Measurements from ENCODE around the gene CDK13. TPM values are rescaled to one million over a fixed set of nuclear protein-coding genes. Genes with fewer than 3 reads are reported as not detected.
"Not testable (repeated sequence)": the region's sequence is repeated elsewhere in the genome, so short reads cannot be mapped to it uniquely, and the experiment has no call there.

Gene CDK13
- total RNA-seq, 2 experiments from 2014 or later = 43.9 to 57.9 TPM

DNA sequence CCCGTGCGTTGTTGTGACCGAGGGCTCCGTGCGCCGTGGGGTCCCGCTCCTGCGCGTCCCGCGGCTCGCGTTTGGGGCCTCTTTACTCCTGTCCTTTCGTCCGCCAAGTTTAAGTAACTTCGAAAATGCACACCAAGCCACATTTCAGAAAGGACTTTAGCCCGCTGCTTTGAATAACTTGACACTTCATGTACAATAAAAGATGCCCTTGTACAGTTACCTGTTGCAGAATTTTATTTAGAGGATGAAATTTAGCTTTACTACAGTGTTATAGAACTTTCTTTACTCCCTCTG lies 185.2 kb downstream of the CDK13 start:
- peaks cover 26% of the 10 kb centered on the region for H3K4me1 Mint-ChIP-seq
- ATAC-seq (peak; percentile 3), DNase-seq (no peak)
- peaks cover 10% of the 10 kb centered on the region for H3K36me3 Mint-ChIP-seq
- H3K9me3 Mint-ChIP-seq (ENCODE audit: low read depth) = no peaks in the 10 kb centered on the region
- no peak overlapping the region for H3K27ac Mint-ChIP-seq
- peak overlapping the region; percentile 53 for H3K4me3 Mint-ChIP-seq
- CTCF ChIA-PET = interaction anchor here (0.7 to 4.6 kb wide), 11 partner anchors 12 to 556 kb away, joined by 3 to 17 read pairs (median 5); partner anchors contain the start of gene CDK13
- H3K27me3 Mint-ChIP-seq = peaks cover 2% of the 10 kb centered on the region

DNA sequence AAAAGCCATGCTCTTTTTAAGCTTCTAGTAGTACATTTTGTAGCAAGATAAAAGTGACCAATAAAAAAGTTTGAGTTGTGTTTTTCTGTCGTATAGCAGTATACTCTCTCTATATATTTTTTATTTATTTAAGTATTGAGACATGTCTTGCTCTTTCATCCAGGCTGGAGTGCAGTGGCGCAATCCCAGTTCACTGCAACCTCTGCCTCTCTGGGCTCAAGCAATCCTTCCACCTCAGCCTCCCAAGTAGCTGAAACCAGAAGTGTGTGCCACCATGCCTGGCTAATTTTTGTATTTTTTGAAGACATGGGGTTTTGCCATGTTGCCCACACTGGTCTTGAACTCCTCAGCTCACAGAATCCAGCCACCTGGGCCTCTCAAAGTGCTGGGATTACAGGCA lies 187.5 kb downstream of the CDK13 start:
- CTCF ChIA-PET = no interaction called here
- Mint-ChIP-seq H3K27ac (no peak overlapping the region), H3K4me1 (peaks cover 11% of the 10 kb centered on the region), H3K4me3 (no peak overlapping the region), H3K27me3 (peaks cover 2% of the 10 kb centered on the region), H3K9me3 (ENCODE audit: low read depth) (no peaks in the 10 kb centered on the region), H3K36me3 (peaks cover 4% of the 10 kb centered on the region)
- DNase-seq (no peak), ATAC-seq (no peak)

DNA sequence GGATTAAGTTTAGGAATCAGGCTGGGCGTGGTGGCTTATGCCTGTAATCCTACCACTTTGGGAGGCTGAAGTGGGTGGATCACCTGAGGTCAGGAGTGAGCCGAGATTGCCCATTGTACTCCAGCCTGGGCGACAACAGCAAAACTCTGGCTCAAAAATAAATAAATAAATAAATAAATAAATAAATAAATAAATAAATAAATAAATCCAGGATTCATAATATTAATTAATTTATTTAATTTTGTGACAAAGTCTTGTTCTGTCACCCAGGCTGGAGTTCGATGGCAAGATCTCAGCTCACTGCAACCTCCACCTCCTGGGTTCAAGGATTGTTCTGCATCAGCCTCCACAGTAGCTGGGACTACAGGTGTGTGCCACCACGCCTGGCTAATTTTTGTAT lies 188.9 kb downstream of the CDK13 start:
- H3K4me1 Mint-ChIP-seq = peaks cover 2% of the 10 kb centered on the region
- no peaks in the 10 kb centered on the region for H3K36me3 Mint-ChIP-seq
- CTCF ChIA-PET = no interaction called here
- H3K27ac Mint-ChIP-seq = no peak overlapping the region
- no peak for DNase-seq
- H3K27me3 Mint-ChIP-seq = peaks cover 4% of the 10 kb centered on the region
- no peak for ATAC-seq
- H3K4me3 Mint-ChIP-seq = no peak overlapping the region
- no peaks in the 10 kb centered on the region for H3K9me3 Mint-ChIP-seq (ENCODE audit: low read depth)

DNA sequence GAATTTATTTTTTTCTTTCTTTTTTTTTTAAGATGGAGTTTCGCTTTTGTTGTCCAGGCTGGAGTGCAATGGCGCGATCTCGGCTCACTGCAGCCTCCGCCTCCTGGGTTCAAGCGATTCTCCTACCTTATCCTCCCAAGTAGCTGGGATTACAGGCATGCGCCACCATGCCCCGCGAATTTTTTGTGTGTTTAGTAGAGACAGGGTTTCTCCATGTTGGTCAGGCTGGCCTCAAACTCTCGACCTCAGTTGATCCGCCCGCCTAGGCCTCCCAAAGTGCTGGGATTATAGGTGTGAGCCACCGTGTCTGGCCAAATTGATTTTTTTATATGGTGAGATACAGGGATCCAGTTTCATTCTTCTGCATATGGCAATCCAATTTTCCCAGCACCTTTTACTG lies 189.8 kb downstream of the CDK13 start:
- H3K9me3 Mint-ChIP-seq (ENCODE audit: low read depth); H3K4me3 Mint-ChIP-seq; ATAC-seq; CTCF ChIA-PET; H3K27me3 Mint-ChIP-seq; H3K4me1 Mint-ChIP-seq; H3K36me3 Mint-ChIP-seq; H3K27ac Mint-ChIP-seq; DNase-seq: not testable (repeated sequence)

DNA sequence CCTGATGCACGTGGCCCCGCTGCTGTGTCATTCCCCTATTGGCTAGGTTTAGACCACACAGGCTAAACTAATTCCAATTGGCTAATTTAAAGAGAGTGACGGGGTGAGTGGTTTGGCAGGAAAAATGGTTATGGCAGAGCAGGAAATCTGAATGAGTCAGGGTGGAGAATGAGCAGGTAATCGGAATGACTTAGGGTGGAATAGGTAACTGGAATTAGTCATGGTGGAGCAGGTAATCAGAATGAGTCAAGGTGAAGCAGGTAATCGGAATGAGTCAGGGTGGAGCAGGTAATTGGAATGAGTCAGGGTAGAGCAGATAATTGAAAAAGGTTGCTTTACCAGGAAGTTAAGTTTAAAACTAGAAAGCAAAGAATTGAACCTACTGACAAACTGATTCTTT lies 191.9 kb downstream of the CDK13 start:
- ATAC-seq; H3K9me3 Mint-ChIP-seq (ENCODE audit: low read depth); H3K4me3 Mint-ChIP-seq; H3K27me3 Mint-ChIP-seq; DNase-seq; H3K4me1 Mint-ChIP-seq; H3K27ac Mint-ChIP-seq; CTCF ChIA-PET; H3K36me3 Mint-ChIP-seq: not testable (repeated sequence)

DNA sequence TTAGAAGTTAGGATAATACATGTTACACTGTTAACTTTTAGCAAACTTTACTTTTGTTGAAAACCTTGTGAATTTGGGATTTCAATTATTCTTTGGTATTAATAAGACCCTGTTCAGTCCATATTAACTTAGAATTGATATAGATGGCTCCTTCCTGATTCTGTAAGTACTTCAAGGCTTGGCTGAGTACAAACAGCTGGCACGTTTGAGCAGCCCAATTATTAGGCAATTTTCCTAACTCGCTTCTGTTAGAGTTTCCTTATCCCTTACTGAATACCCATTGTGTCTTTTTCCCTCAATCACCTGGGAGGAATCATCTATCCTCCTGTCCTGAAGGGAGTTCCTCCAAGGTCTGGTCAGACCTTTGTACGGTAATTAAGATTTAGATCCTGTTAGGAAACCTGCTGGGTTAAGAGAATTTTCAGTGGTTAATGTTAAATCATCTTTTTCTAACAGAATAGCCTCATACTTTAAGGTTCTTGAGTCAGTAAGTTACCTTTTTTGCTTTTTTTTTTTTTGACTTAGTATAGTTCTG lies 195.6 kb downstream of the CDK13 start:
- not testable (repeated sequence) for H3K27me3 Mint-ChIP-seq; H3K27ac Mint-ChIP-seq; H3K36me3 Mint-ChIP-seq; ATAC-seq; H3K4me1 Mint-ChIP-seq; DNase-seq; H3K4me3 Mint-ChIP-seq; H3K9me3 Mint-ChIP-seq (ENCODE audit: low read depth)
- CTCF ChIA-PET = interaction anchor here (0.7 kb wide), 1 partner anchor 218 kb away, joined by 4 read pairs; no protein-coding TSS in a partner anchor

DNA sequence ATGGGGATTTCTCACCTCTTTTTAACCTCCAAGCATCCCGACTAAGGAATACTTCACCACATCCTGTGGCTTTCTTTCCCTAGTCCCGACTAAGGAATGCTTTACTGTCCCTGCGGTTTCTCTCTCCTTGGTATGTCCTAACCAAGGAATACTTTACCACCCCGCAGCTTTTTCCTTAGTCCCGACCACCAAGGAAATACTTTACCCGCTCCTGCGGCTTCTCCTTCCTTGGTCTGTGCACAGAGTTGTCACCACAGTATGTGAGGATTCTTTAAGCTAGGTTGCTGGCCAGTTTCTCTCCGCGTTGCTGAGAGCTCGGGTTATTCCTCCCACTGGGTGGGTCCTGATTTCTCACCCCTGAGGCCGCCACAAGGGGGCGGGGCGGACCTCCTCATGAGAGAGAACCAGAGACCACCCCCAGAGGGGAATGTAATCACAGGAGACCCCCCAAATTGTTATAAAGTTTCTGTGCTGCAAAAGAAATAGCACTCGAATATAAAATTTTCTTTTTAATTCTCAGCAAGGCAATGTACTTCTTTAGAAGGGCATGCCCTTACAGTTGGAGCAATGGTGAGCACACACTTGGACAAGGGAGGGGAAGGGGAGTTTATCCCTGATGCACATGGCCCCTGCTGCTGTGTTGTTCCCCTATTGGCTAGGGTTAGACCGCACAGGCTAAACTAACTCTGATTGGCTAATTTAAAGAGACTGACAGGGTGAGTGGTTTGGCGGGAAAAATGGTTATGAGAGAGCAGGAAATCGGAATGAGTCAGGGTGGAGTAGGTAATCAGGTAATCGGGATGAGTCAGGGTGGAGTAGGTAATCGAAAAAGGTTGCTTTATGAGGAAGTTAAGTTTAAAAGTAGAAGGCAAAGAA lies 197.6 kb downstream of the CDK13 start:
- Mint-ChIP-seq H3K27ac (no peak overlapping the region), H3K9me3 (ENCODE audit: low read depth) (no peaks in the 10 kb centered on the region), H3K4me1 (no peaks in the 10 kb centered on the region), H3K36me3 (no peaks in the 10 kb centered on the region), H3K27me3 (peaks cover 8% of the 10 kb centered on the region), H3K4me3 (no peak overlapping the region)
- CTCF ChIA-PET = no interaction called here
- ATAC-seq = no peak
- no peak for DNase-seq

DNA sequence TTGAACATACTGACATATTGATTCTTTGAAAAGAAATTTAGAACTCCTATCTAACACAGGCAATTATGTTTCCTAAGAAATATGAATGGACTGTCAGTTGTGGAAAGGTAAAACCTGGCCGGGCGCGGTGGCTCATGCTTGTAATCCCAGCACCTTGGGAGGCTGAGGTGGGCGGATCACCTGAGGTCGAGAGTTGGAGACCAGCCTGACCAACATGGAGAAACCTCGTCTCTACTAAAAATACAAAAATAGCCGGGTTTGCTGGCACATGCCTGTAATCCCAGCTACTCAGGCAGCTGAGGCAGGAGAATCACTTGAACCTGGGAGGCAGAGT lies 198.2 kb downstream of the CDK13 start:
- CTCF ChIA-PET; H3K27me3 Mint-ChIP-seq; H3K36me3 Mint-ChIP-seq; H3K4me3 Mint-ChIP-seq; H3K9me3 Mint-ChIP-seq (ENCODE audit: low read depth); ATAC-seq; H3K27ac Mint-ChIP-seq; H3K4me1 Mint-ChIP-seq; DNase-seq: not testable (repeated sequence)

DNA sequence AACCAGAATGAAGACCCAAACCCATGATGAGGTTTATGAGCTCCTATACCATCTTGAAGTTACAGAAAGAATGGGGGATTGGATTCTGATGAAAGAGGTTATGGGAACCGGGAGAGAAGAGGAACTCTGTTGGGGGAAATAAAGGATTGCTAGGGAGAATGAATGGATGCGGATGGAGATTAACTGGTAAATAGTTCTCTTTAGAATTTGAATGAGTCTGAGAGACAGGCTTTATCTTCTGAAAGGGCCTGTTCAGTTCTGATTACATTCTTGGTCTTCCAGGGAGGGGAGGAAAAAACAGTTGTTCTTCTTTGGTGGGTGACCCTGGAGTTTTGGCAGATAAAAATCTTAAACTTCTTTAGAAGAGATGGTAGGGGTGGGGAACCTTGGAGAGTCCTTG lies 198.6 kb downstream of the CDK13 start:
- no peaks in the 10 kb centered on the region for H3K4me1 Mint-ChIP-seq
- H3K27ac Mint-ChIP-seq = no peak overlapping the region
- peaks cover 8% of the 10 kb centered on the region for H3K27me3 Mint-ChIP-seq
- CTCF ChIA-PET = interaction anchor here (0.5 kb wide), 1 partner anchor 107 kb away, joined by 3 read pairs; no protein-coding TSS in a partner anchor
- DNase-seq = no peak
- H3K9me3 Mint-ChIP-seq (ENCODE audit: low read depth) = no peaks in the 10 kb centered on the region
- H3K36me3 Mint-ChIP-seq = no peaks in the 10 kb centered on the region
- no peak overlapping the region for H3K4me3 Mint-ChIP-seq
- no peak for ATAC-seq

Other genes starting within 250 kb of the CDK13 start
- gene MPLKIP, start 184.4 kb downstream of the CDK13 start, total RNA-seq = 10 to 100 TPM; 36.1 to 38.9 TPM
- gene SUGCT, start 184.7 kb downstream of the CDK13 start, total RNA-seq = under 1 TPM; 0.21 to 0.61 TPM